Omental fat pad (tissue), 4 donors: ENCODE results near the gene TRPV4. TPM values are rescaled to one million over a fixed set of nuclear protein-coding genes. Genes with fewer than 3 reads are reported as not detected.

ENCODE experiments used
- ATAC-seq: fragments of 150-250 bp; one replicate; pipeline ENCODE4 v1.9.1; 2016; ENCODE audit warnings: mild to moderate bottlenecking, moderate library complexity; ENCODE audit not compliant: low FRiP score
- DNase-seq: peaks from one replicate; pipeline ENCODE4 v3.0.0-alpha.2; 2019; ENCODE audit warnings: low spot score
- total RNA-seq, 4 donors: library from RNA; depleted of rRNA; stranded (reverse); fragments of >200 nt; gene quantifications; one replicate each; pipeline ENCODE4 v1.1.0, GENCODE V29; 2016
- TF ChIP-seq, protein P1 (sequence below), 3 donors: fragments of 450-650 bp; IDR thresholded peaks; one replicate each; pipeline ENCODE4 v1.5.1; 2016 to 2017; ENCODE audit warnings: antibody characterized with exemption in 3 of 3, mild to moderate bottlenecking in 3 of 3, moderate library complexity in 2 of 3

The TRPV4 gene
- total RNA-seq = 1 to 10 TPM; 1.2 to 2.4 (median 1.6) TPM

DNA sequence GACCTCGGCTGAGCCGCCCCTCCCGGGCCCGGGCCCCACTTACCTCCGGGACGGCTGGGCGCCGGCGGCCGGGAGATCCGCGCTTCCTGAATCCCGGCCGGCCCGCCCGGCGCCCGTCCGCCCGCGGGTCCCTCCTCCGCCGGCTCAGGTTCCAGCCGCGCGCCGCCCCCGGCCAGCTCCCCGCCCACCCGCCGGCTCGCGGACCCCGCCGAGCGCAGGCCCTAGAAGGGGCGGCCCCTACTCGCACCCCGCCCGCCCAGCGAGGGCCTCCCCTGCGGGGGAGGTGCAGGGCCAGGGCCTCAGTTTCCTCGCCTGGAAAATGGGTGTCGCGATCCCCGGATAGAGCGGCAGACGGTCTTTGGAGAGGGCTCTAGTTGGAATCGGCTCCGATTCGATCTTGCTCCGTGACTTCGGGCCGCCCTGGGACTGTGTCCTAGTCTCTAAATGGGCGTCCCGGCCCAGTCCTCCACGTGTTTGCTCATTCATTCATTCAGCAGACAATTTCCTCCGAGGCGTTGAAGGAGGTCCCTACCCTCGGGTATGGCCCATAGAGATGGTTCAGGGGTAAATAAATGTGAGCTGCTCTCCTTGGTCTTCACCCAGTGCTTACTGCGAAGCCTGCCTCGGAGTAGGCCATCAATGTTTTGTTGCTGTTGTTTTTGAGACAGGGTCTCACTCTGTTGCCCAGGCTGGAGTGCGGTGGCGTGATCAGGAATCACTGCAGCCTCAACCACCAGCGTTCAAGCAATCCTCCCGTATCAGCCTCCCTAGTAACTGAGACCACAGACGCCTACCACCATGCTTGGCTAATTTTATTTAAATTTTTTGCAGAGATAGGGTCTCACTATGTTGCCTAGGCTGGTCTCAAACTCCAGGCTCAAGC lies at the start of gene TRPV4:
Gene TRPV4, minus strand, starts transcription at position 92 of the 883 bp plus-strand sequence. CDS start 18,602 bp downstream, outside the sequence.
- ATAC-seq (no peak), DNase-seq (no peak)
- TF ChIP-seq, protein P1, sequence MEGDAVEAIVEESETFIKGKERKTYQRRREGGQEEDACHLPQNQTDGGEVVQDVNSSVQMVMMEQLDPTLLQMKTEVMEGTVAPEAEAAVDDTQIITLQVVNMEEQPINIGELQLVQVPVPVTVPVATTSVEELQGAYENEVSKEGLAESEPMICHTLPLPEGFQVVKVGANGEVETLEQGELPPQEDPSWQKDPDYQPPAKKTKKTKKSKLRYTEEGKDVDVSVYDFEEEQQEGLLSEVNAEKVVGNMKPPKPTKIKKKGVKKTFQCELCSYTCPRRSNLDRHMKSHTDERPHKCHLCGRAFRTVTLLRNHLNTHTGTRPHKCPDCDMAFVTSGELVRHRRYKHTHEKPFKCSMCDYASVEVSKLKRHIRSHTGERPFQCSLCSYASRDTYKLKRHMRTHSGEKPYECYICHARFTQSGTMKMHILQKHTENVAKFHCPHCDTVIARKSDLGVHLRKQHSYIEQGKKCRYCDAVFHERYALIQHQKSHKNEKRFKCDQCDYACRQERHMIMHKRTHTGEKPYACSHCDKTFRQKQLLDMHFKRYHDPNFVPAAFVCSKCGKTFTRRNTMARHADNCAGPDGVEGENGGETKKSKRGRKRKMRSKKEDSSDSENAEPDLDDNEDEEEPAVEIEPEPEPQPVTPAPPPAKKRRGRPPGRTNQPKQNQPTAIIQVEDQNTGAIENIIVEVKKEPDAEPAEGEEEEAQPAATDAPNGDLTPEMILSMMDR (IDR thresholded peaks at IDR 0.05) = no peak

DNA sequence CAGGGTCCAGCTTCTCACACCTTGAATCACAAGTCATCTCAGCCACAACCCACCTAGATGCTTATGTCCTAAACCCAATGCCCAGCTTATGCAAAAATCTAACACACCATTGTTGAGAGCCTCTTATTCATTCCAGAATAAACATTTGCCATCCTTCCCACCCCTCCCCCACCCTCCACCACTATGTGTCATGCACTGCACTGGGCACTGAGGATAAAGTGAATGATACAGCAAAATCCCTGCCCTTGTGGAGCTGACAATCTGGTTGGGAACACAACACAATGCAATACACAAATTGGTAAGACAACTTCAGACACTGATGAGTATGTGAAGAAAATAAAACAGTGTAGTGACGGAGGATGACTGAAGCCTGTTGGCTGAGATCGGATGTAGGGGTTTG lies 48.6 kb upstream of the TRPV4 start:
- TF ChIP-seq, protein P1 (IDR thresholded peaks at IDR 0.05) = no peak
- ATAC-seq (no peak), DNase-seq (no peak)

DNA sequence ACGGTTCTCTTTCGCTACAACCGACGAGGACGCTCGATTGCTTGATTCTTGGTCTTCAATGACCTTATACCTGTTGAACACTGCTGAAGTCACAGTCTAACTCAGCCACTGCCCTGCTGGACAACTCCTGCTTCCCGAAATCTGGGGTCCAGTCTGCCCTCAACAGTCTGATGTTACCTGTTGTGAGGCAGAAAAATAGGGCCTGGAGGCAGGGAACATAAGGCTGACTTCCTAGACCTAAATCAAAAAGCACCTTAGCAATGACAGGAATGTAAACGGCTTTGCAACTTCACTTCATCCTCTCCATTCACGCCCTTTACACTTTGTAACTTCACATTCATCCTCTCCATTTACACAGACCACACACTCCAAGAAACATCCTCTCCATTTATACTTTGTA lies 47.7 kb upstream of the TRPV4 start:
- TF ChIP-seq, protein P1 (IDR thresholded peaks at IDR 0.05) = no peak
- ATAC-seq = no peak

DNA sequence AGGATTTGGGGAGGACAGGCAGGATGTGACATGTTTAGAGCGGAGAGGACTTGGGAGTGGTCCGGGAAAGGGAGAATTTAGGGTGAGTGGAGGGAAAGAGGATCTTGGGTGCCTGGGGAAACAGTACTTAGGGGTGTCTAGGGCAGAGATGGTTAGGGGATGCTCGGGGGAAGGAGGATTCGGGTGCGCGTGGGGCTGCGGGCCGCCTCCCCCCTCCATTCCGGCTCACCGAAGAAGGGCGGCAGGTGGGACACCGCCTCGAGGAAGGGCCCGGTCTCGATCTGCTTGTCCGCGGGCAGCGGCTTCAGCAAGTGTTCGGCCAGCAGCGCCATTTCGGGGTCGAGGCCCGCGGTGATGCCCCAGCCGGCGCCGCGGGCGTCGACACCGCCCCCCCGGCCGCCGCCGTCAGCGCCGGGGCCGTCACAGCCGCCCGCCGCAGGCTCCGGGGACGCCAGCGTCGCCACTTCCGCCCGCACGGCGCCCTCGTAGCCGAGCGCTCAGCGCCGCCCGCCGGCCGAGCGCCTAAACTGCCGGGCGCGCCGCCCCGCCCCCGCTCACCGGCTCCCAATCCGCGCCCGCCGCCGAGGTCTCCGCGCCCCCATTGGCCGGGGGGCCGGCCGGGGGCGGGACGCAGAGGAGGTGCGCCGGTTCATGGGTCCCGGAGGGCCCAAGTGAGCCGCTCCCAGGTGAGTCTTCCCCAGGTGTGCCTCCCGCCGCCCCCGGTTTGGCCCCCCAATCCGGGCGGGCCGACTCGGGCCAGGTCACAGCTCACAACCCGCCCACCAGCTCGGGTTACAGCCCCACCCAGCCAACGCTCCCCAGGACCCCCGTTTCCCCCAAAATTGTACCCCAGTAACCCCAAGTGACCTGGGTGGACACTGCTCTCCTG lies 47.1 kb upstream of the TRPV4 start, which contains the start of gene GLTP:
Gene GLTP, minus strand, starts transcription at position 499 of the 889 bp plus-strand sequence. Its CDS starts 167 bp downstream, at position 332.
- TF ChIP-seq, protein P1 (IDR thresholded peaks at IDR 0.05) = peak in 2 of 3 donors; percentile 14 to 36
- ATAC-seq = peak; percentile 97
- DNase-seq = peak; percentile 42

More for the DNA sequence above, 47.7 kb upstream of the TRPV4 start:
- no peak for DNase-seq

DNA sequence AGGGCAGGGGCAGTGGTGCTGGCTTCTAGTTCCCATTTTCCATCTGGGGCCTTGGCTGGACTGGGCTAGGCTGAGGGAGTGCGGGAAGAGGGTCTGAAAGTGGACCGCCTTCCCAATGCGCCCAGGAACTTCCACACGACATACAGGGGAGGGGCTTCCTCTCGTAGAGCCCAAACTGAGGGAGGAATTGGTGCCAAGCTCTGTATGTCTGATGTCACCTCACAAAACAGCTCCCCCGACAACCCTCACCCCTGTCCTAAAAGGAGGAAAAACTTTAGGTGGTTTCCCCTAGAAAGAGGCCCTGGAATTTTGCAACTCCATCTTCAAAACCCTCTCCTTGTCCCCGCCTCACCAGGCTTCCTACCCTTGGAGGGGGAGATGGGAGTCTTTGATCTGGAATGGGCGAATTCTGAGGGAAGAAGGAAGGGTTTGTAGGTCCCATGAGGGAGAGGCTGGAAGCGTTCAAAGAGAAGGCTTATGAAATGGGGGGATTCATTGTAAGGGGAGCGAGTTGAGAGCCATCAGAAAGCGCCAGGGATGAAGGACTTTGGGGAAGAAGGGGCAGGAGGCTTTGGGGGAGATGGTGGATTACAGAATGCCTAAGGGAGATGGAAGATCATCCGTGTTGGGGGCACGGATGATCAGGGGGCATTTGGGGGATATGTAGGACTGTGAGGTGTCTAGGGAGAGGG lies 46.3 kb upstream of the TRPV4 start:
- TF ChIP-seq, protein P1 (IDR thresholded peaks at IDR 0.05) = no peak
- no peak for ATAC-seq
- no peak for DNase-seq

DNA sequence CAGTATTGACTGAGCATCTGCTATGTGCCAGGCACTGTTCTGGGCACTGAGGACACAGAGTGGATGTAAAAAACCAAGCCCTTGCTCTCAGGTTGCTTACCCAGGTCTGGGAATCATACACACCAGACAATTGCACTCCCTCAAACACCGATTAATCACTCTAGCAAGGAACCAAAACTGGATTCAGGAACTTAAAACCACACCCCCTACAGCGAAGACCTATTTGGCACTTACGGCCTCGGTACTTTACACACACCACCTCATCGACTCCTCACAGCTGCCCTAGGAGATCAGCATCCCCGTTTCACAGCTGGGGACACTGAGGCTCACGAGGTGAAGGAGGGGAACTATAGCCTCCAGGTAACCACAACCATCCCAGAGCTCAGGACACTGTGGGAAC lies 45.6 kb upstream of the TRPV4 start:
- no peak for DNase-seq
- no peak for ATAC-seq
- TF ChIP-seq, protein P1 (IDR thresholded peaks at IDR 0.05) = no peak
